GM21390 (cell line): ENCODE measurements around the gene TOP2A.

Source experiments
- ATAC-seq: cut with Tn5 transposase; IDR thresholded peaks from one replicate; pipeline ENCODE4 v1.9.1; 2021; ENCODE audit not compliant: unreplicated experiment

The TOP2A gene

DNA sequence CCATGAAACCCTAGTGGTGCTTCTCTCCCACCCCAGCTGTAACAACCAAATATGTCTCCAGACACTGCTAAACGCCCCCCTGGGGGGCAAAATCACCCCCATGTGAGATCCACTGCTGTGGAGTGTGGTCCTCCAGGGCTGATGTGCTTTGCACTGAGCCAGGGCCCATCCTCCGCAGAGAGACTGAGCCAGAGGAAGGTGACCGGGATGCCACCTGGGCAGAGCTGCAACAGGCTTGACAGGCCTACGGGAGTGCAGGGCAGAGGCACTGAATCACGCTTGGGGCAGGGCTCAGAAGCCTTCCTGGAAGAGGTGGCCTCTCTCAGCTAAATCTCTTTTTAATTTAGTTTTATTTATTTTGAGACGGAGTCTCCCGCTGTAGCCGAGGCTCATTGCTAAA, 57.6 kb downstream of the TOP2A start:
- ATAC-seq, result no peak

DNA sequence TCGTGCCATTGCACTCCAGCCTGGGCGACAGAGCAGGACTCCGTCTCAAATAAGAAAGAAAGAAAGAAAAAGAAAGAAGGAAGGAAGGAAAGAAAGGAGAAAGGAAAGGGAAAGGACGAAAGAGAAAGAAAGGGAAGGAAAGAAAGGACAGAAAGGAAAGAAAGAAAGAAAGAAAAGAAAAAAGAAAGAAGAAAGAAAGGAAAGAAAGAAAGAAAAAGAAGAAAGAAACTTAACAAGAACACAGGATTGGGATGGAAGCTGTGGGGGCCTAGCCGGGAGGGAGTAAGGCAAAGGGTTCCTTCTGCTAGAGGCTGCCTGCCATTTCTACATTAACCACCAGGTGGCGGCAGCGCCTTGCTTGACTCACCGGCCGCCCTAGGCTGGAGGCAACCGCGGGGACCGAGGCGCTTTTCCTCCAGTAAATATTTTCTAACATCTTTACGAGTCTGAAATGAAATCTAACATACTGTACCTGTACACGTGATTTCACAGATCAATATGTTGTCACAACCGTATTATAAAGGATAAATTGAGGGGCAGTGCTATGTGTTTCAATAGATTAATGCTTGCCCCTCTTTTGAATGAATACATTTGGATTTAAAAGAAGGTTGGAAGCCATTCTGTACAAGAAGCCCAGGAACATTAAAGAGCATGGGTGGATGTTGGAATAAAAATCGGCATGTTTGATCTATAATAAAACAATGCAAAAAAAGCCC, 59.2 kb downstream of the TOP2A start:
- no peak for ATAC-seq

DNA sequence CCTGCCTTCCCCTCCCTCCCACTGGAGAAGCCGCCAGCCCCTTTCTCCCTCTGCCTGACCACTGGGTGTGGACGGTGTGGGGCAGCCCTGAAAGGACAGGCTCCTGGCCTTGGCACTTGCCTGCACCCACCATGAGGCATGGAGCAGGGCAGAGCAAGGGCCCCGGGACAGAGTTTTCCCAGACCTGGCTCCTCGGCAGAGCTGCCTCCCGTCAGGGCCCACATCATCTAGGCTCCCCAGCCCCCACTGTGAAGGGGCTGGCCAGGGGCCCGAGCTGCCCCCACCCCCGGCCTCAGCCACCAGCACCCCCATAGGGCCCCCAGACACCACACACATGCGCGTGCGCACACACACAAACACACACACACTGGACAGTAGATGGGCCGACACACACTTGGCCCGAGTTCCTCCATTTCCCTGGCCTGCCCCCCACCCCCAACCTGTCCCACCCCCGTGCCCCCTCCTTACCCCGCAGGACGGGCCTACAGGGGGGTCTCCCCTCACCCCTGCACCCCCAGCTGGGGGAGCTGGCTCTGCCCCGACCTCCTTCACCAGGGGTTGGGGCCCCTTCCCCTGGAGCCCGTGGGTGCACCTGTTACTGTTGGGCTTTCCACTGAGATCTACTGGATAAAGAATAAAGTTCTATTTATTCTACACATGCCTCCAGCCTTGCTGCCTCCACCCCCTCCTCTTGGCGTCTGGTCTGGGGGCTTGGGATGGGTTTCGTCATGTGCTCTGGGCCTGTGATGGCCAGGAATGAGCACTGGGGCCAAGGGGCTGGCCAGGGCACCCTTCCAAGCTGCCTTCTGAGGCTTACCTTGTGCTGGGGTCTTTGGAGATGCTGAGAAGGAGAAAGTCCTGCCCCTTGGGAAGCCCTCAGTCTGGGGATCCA, 60.5 kb downstream of the TOP2A start:
- no peak for ATAC-seq

DNA sequence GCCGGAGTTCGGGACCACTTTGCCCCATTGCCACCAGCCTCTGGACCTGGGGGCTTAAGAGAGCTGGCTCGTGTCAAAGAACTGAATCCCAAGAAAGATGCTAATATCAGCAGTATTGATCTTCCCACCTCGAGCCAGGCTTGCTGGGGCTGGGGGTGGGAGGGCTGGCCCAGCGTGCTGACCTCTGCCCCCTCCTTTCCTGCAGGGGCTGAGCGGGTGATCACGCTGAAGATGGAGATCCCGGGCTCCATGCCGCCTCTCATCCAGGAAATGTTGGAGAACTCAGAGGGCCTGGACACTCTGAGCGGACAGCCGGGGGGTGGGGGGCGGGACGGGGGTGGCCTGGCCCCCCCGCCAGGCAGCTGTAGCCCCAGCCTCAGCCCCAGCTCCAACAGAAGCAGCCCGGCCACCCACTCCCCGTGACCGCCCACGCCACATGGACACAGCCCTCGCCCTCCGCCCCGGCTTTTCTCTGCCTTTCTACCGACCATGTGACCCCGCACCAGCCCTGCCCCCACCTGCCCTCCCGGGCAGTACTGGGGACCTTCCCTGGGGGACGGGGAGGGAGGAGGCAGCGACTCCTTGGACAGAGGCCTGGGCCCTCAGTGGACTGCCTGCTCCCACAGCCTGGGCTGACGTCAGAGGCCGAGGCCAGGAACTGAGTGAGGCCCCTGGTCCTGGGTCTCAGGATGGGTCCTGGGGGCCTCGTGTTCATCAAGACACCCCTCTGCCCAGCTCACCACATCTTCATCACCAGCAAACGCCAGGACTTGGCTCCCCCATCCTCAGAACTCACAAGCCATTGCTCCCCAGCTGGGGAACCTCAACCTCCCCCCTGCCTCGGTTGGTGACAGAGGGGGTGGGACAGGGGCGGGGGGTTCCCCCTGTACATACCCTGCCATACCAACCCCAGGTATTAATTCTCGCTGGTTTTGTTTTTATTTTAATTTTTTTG, 61.6 kb downstream of the TOP2A start:
- no peak for ATAC-seq

DNA sequence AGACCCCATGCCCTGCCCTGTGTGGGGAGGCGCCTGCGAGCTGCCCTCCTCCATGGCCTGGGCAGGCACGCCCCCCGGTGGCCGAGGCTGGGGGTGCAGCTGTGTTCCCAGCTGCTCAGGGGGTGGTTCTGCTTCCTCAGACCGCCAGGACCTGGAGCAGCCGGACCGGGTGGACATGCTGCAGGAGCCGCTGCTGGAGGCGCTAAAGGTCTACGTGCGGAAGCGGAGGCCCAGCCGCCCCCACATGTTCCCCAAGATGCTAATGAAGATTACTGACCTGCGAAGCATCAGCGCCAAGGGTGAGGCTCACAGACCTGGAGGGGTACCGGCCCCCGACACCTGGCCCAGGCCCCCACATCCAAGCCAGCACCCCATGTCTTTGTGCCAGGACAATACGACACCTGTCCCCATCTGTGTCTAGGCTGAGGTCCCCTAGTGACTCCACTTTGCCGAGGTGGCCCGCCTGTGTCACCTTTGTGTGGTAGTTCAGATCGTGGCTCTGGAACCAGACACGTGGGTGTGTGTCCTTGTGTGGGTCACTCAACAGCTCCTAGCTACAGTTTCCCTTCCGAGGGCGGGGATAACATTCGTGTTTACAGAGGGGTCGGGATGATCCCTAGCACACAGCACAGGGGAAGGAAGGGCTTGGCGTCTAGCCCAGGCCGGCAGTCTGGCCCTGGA, 62.4 kb downstream of the TOP2A start:
- ATAC-seq, result no peak

DNA sequence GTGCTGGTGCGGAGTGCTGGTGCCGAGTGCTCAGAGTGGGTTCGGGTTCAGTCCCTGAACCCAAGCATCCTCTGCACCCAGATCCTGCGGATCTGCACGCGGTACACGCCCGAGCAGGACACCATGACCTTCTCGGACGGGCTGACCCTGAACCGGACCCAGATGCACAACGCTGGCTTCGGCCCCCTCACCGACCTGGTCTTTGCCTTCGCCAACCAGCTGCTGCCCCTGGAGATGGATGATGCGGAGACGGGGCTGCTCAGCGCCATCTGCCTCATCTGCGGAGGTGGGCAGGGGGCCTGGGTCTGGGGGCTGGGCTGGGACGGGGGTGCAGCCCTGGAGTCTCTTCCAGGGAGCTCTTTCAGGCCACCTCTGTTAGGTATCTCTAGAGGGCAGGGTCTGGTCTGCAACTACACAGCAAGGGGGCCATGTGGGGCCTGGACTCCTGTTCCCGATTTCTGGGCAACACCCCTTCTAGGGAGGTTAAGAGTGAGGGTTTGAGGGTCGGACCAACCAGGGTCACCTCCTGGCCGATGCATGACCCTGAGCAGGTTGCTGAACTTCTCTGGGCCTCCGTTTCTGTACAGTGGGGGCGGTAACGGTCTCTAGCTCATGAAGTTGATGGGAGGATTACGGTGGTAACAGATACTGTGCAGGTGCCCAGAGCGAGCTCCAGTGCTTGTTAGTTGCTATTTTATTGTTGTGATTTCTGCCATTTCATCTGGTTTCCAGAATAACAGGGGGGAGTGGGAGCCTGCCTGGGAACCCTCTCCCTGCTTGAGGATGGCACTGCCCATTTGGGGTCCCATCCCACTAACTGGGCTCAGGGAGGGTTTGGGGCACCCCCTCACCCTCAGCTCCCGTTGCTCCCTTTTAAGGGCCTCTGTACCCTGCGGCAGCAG, 63.2 kb downstream of the TOP2A start:
- no peak for ATAC-seq

DNA sequence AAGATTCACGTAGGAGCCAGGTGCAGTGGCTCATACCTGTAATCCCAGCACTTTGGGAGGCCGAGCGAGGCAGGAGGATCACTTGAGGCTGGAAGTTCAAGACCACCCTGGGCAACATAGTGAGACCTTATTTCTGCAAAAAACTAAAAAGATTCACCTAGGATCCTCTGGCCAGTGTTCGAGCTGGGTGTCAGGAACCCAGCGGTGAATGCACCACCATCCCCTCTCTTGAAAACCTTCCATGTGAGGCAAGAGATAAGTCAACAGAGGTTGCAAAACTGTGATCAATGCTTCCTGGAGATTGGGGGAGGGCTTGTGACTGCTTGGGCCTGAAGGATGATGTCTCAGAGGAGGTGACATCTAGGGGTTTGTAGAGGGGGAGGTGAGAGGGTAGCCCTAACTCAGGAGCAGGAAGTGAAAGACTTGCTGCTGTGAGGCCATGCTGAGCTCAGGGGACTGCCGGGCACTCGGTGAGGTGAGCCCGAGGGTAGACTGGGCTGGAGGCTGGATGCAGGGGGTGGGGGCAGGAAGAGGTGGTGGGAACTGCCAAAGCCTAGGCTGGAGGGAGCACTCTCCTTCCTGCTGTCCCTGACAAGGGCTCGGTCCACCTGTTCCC, 64.8 kb downstream of the TOP2A start:
- no peak for ATAC-seq

DNA sequence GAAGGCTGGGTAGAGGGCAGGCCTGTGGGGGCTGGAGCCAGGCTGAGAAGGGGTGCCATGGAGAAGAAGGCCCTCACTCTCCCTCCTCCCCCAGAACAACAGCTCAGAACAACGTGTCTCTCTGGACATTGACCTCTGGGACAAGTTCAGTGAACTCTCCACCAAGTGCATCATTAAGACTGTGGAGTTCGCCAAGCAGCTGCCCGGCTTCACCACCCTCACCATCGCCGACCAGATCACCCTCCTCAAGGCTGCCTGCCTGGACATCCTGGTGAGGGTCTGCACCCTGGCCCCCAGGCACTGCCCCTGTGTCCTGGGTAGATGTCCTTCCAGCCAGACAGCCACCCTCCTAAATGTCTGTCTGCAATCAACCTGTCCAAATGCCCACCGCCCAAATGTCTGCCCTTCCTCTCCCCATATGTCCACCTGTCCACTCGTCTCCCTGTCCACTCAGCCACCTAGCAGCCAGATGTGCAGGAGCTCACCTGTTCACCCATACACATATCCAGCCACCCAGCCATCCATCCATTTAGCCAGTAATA, 65.4 kb downstream of the TOP2A start:
- ATAC-seq, result no peak

DNA sequence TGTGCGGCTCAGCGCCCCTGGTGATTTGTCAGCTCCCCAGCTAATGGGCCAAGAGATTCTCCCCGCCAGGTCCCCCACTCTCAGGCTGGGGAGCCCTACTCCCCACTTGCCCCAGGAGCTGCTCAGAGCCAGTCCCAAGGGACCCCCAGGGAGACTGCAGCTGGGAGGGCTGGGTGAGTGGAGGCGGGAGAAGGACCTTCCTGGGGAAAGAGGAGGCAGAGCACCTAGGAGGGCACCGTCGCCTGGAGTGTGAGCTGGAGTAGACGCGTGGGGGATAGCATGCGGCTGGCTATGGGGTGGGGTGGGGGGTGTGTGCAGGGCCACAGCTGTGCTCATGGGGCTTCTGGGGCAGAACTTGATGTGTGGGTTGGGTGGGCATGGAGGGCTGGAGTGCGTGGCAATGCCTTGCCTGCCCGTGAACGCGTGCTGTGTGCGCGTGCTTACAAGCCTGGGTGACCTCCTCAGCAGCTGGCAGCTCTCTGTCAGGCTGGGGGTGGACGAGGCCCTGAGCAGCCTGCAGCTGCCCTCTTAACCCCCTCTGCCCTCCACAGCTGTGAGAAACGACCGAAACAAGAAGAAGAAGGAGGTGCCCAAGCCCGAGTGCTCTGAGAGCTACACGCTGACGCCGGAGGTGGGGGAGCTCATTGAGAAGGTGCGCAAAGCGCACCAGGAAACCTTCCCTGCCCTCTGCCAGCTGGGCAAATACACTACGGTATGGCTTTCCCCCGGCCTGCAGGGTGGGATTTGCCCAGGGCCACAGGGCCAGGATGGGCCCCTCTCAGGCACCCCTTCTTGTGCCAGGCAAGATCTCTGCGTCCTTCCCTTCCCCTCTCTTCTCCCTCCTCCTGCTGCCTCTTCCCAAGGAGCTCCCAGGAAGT, 66.1 kb downstream of the TOP2A start:
- ATAC-seq, result no peak

DNA sequence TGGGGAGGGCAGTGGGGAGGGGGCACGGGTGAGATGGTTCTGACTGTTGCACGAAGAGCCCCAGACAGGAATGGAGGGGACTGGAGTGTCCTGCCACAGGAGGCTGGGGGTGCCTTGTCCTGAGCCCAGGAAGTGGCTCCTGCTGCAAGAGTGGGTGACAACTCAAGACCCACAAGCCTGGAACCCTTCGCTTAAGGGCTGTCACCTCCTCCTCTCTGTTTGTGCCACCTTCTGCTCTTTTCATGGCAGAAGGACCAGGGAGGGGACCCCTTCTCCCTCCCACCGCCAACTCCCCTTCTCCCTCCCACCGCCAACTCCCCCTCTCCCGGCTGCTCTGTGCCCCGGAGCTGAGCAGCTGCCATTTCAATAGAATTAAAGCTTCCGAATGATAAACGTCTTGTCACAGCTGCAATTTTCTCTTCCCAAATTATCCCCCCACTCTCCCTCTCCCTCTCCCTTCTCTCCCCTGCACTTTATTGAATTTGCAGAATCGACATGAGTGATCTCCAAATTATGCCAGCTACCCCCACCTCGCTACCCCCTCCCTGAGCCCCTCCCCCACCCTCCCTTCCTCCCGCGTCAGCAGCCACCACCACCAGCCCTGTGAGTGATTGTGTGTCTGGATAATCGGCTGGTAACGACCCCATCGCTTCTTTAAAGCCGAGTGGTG, 66.9 kb downstream of the TOP2A start:
- no peak for ATAC-seq

DNA sequence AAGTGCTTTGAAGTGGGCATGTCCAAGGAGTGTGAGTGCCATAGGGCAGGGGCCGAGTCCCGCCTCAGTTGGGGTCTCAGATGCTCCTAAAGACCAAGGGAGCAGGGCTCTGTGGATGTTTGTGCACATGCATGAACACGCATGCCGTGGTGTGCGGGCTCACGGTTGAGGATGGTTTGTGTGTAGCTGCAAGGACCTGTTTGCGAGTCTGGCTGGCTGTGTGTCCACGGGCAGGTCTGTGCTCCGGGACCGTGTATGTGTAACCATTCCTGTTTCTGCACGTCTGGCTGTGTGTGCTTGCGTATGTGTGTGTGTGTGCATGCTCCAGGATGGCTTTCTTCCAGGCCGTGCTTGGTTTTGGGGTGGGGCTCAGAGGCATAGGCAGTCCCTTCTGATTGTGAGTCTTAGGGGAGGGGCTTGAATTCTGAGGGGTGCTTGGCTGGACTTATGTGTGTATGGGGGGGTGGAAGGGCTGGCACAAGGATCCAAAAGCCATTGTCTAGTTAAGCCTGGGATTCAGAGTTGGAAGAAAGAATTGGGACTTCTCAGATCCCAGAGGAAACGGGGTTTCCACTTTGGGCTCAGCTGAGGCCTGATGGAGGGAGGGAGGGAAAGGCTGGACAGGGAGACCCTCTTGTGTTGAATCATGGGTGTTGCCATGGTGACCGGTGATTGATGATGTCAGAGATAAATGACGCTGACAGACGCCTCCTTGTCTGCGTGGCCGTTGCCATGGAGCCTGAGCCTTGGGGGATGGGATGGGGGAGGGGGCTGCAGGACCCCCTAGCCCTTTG, 67.6 kb downstream of the TOP2A start:
- no peak for ATAC-seq

DNA sequence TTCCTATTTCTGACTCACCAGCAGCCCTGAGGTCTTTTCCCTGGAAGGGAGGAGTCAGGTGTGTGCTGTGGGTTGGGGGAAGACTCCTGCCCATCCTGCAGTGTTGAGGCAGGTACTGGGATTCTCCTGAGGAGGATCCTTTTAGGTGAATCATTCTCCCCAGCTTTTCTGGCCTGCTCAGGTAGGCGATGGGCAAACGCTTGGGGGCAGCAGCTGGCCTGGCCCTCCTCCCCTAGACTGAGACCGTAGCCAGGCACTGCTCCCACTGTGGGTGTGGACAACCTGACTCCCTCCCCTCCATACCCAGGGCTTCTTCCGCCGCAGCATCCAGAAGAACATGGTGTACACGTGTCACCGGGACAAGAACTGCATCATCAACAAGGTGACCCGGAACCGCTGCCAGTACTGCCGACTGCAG, 68.2 kb downstream of the TOP2A start:
- no peak for ATAC-seq

DNA sequence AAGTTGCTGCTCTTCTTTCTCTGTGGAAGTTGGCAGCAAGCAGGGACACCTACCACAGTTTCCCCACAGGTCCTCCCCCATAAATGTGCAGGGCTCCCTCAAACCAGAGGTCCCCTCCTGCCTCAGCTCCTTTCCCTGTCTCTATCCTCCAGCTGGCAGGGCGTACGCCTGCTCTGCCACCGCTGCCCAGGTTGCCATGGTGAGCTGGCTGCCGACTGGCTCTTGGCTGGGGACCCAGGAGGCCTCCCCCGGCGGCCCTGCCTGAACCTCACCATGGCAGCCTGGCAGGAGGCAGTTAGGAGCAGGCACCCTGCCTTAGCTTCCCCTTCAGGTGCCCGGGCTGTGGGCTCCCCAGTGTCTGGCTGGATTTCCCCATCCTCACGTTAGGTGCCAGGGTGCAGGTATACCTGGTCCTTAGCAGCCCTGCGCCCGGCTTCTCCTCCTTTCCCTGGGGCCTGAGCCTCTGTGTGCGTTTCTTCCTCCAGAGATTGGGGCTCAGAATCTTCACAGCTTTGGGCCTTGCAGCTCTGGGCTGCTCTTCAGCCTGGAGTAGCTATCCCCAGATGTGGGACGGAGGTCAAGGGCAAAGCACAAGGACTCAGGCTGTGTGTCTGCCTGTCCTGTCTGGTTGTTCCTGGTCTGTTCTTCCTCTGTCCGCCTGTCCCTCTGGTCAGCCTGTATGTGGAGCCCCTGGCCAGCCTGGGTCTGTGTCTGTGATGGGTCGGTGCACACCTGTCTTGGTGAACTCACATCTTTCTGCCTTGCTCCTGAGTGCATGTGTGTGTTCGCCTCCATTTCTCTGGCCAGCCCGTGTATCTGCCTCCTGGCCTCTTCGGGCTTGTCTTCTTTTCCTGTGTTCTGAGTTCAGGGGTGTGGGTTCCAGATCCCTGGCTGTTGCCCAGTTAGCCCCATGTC, 68.9 kb downstream of the TOP2A start:
- ATAC-seq, result no peak

DNA sequence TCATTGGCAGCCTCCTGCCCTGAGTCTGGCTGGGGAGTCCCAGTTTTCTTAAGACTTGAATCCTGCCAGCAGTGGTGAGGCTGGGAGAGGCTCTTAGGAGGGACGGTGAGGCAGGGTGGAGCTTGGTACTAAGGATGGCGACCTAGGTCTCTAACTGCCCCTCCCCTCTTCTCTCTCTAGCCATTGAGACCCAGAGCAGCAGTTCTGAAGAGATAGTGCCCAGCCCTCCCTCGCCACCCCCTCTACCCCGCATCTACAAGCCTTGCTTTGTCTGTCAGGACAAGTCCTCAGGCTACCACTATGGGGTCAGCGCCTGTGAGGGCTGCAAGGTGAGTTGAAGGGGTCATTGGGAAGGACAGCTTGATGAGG, 69.6 kb downstream of the TOP2A start:
- ATAC-seq, result no peak

DNA sequence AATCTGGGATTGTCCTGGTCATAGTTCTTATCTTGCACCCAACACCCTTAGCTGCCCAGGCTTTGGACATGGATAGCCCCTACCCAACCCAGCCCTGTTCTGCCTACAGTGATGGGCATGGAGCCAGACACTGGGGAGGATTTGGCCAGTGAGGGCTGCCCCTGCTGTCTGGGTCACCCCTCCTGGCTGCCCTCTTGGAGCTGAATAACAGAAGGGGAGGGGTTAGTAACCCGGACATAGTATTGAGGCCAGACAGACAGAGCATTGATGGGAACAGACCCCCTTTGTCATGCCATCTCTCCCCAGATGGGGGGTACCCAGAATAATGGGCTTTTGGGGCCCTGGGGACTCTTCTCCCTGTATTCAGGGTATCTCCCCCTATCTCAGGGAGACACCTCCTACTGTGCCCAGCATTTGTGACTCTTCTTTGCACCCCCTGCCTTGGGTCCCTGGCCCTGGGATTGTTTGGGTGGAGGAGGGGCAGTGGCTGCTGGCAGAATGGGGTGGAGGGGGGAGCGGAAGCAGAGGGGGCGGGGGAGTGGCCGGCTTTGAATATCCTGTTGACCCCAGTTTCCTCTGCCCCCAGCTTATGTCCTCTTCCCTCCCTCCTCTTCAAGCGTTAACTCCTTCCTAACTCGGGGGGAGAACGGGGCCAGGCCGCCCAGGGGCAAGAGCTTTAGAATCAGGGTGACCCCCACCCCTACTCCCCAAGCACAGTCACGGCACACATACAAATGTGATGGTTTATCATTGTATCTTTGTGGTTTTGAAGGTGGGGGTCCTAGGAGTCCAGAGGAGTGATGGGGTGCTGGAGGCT, 70.2 kb downstream of the TOP2A start:
- no peak for ATAC-seq
